ENCODE measurements around the gene JPT2. TPM values are rescaled to one million over a fixed set of nuclear protein-coding genes. Genes with fewer than 3 reads are reported as not detected.

Gene JPT2
- total RNA-seq, 1 experiment from 2014 or later: 200 TPM

DNA sequence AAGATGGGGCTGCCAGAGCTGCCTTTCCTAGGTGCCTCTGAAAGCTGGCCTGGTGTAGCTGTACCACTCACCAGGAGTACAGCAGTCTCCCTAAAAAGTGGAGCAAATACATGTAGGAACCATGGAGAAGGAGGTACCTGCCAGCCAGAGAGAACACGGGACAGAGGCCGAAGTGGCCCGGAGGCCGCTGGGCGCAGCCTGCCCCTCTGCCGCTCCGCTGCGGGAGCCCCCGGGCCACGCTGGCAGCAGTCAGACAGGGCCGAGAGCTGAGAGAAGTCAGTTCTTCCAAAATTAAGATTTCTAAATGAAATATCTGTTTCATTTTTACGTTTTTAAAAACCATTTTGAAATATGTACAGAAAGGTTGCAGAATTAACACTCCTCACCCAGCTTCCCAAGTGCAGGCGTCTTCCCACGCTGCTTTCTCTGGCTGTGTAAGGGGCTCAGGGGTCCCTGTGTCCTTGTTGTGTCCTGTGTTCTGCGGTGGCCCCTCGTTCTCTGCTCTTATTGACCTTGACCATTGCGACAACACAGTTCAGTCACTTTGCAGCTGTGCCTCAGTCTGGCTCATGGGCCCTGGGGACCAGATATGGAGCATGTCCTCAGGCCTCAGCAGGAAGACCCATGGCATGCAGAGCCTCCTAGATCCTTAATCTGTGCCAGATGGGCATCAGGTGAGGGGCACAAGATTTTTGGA is 32.9 kb downstream of the JPT2 start:
- intact Hi-C loops (cut with micrococcal nuclease; ENCODE audit: unreplicated experiment): no loop called here
- Histone ChIP-seq H3K4me3 (ENCODE audit: low read depth, low read length, poor library complexity, severe bottlenecking) (no peak overlapping the region), H3K4me1 (ENCODE audit: insufficient read depth, low read length, poor library complexity, severe bottlenecking) (peaks cover 8% of the 10 kb centered on the region), H3K27me3 (replicated peaks; ENCODE audit: insufficient read depth, low read depth, low read length, poor library complexity) (no peaks in the 10 kb centered on the region), H3K9me3 (ENCODE audit: low read depth, low read length, poor library complexity, severe bottlenecking) (no peaks in the 10 kb centered on the region), H3K27ac (ENCODE audit: low read depth, low read length, poor library complexity, severe bottlenecking) (no peak overlapping the region), H3K36me3 (ENCODE audit: insufficient read depth, low read length, poor library complexity, severe bottlenecking) (no peaks in the 10 kb centered on the region)
- CTCF ChIA-PET: no interaction called here
- POLR2A ChIA-PET (ENCODE audit: low non-redundant PET): no interaction called here
- DNase-seq (ENCODE audit: low spot score): no peak
- no TSS peak for BruUV-seq (replicated peaks)
- TF ChIP-seq, protein P1, sequence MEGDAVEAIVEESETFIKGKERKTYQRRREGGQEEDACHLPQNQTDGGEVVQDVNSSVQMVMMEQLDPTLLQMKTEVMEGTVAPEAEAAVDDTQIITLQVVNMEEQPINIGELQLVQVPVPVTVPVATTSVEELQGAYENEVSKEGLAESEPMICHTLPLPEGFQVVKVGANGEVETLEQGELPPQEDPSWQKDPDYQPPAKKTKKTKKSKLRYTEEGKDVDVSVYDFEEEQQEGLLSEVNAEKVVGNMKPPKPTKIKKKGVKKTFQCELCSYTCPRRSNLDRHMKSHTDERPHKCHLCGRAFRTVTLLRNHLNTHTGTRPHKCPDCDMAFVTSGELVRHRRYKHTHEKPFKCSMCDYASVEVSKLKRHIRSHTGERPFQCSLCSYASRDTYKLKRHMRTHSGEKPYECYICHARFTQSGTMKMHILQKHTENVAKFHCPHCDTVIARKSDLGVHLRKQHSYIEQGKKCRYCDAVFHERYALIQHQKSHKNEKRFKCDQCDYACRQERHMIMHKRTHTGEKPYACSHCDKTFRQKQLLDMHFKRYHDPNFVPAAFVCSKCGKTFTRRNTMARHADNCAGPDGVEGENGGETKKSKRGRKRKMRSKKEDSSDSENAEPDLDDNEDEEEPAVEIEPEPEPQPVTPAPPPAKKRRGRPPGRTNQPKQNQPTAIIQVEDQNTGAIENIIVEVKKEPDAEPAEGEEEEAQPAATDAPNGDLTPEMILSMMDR (conservative IDR thresholded peaks at IDR 0.05; ENCODE audit: low read depth, low read length): no peak
- no peak for TF ChIP-seq EZH2 (IDR thresholded peaks at IDR 0.05; ENCODE audit: borderline replicate concordance, low read depth, low read length, poor library complexity, severe bottlenecking)

DNA sequence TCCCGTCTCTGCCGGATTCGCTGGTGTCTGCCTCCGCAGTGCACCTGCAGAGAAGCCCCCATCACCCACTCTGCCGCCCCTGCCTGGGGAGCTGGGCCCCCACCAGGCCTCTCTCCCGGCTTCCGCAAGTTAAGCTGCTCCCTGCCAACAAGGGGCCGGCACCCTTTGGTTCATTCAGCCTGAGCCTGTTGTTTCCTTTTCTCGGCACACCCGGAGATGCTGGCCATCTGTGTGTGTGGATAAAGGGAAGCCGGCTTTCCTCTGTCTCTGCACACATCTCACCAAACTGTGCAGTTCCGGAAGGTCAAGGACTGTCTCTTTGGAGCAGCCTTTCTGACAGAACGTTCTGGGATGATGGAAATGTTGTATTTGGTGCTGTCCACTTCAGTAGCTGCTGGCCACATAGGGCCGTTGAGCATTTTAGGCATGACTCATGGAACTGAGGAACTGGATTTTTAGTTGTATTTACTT is 34.7 kb downstream of the JPT2 start:
- H3K4me1 ChIP-seq (ENCODE audit: insufficient read depth, low read length, poor library complexity, severe bottlenecking): peaks cover 7% of the 10 kb centered on the region
- H3K4me3 ChIP-seq (ENCODE audit: low read depth, low read length, poor library complexity, severe bottlenecking): no peak overlapping the region
- peak overlapping the region; percentile 42 for H3K27ac ChIP-seq (ENCODE audit: low read depth, low read length, poor library complexity, severe bottlenecking)
- CTCF ChIA-PET: no interaction called here
- no TSS peak for BruUV-seq (replicated peaks)
- no peak for TF ChIP-seq EZH2 (IDR thresholded peaks at IDR 0.05; ENCODE audit: borderline replicate concordance, low read depth, low read length, poor library complexity, severe bottlenecking)
- TF ChIP-seq, protein P1 (conservative IDR thresholded peaks at IDR 0.05; ENCODE audit: low read depth, low read length): no peak
- intact Hi-C loops (cut with micrococcal nuclease; ENCODE audit: unreplicated experiment): no loop called here
- no peaks in the 10 kb centered on the region for H3K36me3 ChIP-seq (ENCODE audit: insufficient read depth, low read length, poor library complexity, severe bottlenecking)
- H3K9me3 ChIP-seq (ENCODE audit: low read depth, low read length, poor library complexity, severe bottlenecking): no peaks in the 10 kb centered on the region
- no peak for DNase-seq (ENCODE audit: low spot score)
- POLR2A ChIA-PET (ENCODE audit: low non-redundant PET): no interaction called here
- H3K27me3 ChIP-seq (replicated peaks; ENCODE audit: insufficient read depth, low read depth, low read length, poor library complexity): no peaks in the 10 kb centered on the region

DNA sequence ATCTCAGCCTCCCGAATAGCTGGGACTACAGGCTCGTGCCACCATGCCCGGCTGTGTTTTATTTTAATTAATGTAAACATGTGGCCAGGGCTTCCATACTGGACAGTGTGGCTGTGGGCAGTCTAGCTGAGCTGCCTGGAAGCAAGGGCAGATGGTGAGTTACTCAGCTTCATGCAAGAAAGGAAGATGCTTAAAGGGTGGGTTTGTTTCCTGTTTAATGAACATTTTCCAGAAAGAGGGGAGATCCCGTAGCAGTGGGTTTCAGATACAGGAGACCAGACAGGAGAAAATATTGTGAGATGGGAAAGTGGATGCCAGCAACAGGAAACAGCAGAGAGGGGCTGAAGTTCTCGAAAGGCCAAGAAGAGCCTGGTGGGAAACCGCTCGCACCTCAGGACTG is 35.3 kb downstream of the JPT2 start:
- BruUV-seq (replicated peaks): no TSS peak
- TF ChIP-seq, protein P1 (conservative IDR thresholded peaks at IDR 0.05; ENCODE audit: low read depth, low read length): no peak
- Histone ChIP-seq H3K4me3 (ENCODE audit: low read depth, low read length, poor library complexity, severe bottlenecking) (no peak overlapping the region), H3K9me3 (ENCODE audit: low read depth, low read length, poor library complexity, severe bottlenecking) (no peaks in the 10 kb centered on the region), H3K27me3 (replicated peaks; ENCODE audit: insufficient read depth, low read depth, low read length, poor library complexity) (no peaks in the 10 kb centered on the region), H3K27ac (ENCODE audit: low read depth, low read length, poor library complexity, severe bottlenecking) (peak overlapping the region; percentile 42), H3K36me3 (ENCODE audit: insufficient read depth, low read length, poor library complexity, severe bottlenecking) (no peaks in the 10 kb centered on the region), H3K4me1 (ENCODE audit: insufficient read depth, low read length, poor library complexity, severe bottlenecking) (peaks cover 2% of the 10 kb centered on the region)
- DNase-seq (ENCODE audit: low spot score): no peak
- CTCF ChIA-PET: no interaction called here
- intact Hi-C loops (cut with micrococcal nuclease; ENCODE audit: unreplicated experiment): no loop called here
- POLR2A ChIA-PET (ENCODE audit: low non-redundant PET): no interaction called here

All from A673 (cell line).